Measurements from ENCODE around the gene GDF9.

GDF9 gene

GRCh38 chr5:132836852-132837251 is 29.4 kb downstream of the GDF9 start:
- no peak for DNase-seq (ENCODE audit: low read depth)

DNA sequence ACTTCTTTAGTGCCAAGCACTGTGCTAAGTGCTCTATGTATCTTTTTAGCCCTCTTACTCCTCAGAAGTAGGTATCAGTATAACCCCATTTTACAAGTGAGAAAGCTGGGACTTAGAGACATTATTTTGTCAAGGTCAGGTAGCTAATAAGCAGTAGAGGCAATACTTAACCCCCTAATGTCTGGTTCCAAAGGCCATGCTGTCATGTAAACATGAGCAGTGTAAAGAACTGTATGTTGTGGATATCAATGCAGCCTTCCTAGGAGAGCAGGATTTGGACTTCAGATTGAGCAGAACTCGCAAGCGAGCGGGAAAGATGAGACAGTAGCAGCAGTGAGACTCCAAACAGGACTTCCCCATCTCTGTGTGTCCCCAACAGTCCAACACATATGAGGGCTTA is 32.2 kb downstream of the GDF9 start:
- DNase-seq (ENCODE audit: low read depth), result no peak

DNA sequence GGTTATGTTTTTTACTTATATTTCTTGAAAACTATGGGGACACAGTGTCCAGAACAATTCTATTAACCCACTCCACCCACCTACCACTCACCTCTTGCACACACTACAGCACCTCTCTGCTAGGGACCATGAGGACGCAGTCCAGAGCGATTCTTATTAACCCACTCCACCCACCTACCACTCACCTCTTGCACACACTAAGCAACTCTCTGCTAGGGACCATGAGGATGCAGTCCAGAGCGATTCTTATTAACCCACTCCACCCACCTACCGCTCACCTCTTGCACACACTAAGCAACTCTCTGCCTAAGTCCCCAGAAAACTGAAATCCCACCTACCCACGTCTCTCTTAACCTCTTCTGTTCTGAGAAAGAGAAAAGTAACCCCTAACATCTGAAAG is 33.7 kb downstream of the GDF9 start:
- no peak for DNase-seq (ENCODE audit: low read depth)

DNA sequence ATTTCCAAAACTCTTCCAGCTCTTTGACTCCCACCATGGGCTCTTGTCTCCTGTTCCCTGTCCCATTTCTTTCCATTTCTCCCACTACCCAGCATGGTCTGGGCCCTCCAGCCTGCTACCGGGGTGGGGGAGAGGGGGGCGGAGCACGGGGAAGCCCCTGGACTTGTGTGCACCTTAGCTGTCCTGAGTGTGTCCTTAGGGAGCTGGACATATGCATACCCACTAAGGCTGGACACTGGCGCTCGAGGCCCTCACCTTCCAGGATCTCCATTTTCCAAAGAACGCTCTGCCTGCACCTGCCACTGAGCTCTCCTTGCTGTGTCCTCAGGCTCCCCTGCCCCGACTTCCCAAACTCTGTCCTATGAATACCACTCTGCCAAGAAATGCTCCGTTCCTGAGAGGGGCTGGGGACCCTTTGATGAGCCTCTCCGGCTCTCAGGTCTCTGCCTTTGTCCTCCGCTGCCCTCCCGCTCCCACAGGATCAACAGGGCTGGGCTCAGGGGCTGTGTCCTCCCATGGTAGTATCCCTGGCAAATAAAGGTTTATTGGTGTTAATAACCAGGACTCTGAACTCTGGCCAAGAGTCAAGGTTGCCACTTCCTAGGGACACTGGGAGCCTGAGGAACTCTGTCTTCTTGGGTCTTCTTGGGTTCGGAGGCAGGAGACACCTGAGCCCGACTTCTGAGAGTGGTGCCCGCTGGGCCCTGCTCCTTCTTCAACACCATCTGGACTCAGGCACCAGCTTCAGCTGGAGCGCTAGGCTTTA is 35.0 kb downstream of the GDF9 start:
- DNase-seq (ENCODE audit: low read depth), result no peak

DNA sequence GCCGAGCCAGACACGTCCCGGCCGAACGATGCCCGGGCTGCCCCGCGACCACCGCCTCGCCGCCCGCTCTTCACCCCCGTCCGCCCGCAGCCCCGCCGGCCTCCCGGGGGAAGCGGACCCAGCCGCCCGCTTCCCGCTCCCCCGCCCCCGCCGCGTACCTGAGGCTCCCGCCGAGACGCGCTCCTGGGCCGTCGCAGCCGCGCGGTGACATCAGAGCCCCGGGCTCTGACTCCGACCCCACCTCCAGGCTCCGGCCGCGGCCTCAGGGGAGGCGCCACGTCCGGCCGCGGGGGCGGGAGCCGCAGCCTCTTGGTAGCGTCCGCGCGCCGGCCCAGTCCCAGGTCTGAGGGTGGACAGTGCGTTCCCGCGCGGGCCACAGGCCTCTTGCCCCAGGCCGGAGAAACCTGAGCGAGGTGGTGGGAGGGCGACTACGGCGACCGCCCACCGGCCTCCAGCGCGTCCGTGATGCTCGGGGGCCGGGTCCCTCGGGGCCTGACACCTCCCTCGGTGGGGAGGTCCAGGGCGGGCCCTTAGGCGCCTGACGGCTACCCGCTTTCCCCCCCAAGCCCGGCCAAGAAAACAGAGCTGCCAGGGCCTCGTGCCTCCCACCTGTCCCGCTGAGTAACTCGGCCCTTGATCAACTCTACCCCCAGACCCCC is 35.7 kb downstream of the GDF9 start, which contains the start of gene SHROOM1:
TSS of gene SHROOM1 (minus strand) at position 212 of the 659 bp plus-strand sequence. CDS start 4,507 bp downstream, outside the sequence.
- no peak for DNase-seq (ENCODE audit: low read depth)

- DNase-seq (ENCODE audit: low read depth), result peak; percentile 35
These were observed 36.4 kb downstream of the GDF9 start for GRCh38 chr5:132829742-132830435.

GRCh38 chr5:132828846-132829494 is 37.3 kb downstream of the GDF9 start:
- no peak for DNase-seq (ENCODE audit: low read depth)

- no peak for DNase-seq (ENCODE audit: low read depth)
These were observed 38.2 kb downstream of the GDF9 start for GRCh38 chr5:132827943-132828673.

DNA sequence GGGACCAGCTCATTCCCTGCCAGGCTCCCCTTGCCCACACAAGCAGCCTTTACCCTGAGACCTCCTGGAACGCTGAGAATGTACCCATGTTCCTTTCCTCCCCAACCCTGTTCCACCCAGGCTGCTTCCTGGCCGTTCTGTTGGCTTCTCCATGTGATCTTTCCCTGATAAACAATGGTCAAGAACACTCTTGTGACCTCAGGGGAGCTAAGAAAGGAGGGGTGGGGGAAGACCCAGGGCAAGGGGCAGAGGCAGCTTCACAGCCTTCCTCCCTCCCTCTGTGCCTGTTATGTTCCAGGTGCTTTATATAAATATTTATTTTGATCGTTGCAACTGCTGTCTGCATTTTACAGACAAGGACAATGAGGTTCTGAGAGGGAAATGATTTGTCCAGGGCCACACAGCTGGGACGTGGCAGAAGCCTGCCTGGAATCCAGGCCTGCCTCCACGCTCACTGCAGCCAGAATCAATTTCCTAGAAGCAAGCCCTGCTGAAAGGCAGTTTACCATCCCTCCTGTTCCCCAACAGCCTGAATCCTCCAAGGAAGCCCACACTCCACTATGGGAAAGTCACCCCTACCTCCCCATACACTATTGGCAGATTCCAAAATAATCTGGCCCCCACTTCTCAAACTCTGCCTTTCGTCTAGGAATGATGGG is 39.7 kb downstream of the GDF9 start:
- DNase-seq (ENCODE audit: low read depth), result no peak

- no peak for DNase-seq (ENCODE audit: low read depth)
These were observed 40.4 kb downstream of the GDF9 start for GRCh38 chr5:132825834-132826391.

DNA sequence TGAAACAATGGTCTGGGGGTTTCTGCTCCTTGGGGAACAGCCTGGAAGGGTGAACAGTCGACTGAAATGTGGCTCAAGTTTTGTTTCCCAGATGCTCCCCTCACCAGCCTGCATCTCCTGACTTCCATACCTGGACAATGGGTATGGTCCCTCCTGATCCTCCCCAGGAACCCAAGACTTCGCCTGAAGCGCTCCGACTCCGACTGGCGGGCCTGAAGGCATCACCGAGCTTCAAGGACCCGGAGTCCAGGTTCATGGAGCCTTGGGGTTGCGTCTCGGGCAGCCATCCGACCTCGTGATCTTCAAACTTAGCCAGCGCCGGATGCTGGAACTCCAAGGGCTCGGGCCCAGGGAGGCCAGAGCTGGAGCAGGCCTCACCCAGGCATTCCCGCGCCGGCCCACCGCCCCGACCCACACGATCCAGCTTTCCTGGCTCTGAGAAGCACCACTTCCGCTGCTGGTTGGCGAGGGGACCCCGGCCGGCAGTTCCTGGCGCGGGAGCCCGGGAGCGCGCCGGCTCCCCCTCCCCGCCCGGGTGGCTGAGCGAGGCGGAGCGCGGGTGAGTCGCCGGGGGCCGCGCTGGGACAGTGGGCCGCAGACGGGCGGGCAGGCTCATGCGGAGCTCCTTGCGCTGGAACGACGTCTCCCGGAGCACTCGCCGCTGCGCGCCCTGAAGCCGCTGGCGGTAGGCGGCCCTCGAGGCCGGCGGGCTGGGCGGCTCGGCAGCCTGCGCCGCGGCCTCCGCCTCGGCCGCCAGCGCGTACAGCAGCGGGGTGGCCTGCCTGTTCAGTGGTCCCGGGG is 41.0 kb downstream of the GDF9 start:
- no peak for DNase-seq (ENCODE audit: low read depth)

GRCh38 chr5:132824426-132824825 is 41.8 kb downstream of the GDF9 start:
- DNase-seq (ENCODE audit: low read depth), result no peak

DNA sequence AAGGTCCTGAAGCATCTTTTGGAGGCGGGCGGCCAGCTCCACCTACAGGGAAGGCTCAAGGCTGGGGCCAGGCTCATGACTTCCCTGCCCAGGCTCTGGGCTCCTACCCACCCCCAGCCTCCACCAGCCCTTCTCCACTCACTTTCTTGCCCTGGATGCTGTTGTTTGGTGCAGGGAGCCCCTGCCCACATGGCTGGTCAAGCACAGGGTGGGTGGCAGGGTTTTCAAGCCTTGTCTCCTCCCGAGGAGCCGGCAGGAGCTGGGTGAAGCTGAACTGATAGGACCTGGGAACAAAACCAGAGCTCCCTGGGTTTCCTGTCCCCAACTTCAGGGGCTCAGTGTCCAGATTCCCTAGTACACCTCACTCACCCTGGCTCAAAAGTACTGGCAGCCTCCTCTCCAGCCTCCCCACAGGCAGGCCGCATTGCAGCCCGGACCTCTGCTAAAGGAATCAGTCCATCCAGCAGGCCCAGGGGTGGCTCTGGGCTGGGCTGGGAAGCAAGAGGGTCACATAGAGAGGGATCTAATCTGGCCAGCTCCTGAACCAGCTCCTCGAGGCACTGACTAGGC is 42.7 kb downstream of the GDF9 start:
- DNase-seq (ENCODE audit: low read depth), result no peak

DNA sequence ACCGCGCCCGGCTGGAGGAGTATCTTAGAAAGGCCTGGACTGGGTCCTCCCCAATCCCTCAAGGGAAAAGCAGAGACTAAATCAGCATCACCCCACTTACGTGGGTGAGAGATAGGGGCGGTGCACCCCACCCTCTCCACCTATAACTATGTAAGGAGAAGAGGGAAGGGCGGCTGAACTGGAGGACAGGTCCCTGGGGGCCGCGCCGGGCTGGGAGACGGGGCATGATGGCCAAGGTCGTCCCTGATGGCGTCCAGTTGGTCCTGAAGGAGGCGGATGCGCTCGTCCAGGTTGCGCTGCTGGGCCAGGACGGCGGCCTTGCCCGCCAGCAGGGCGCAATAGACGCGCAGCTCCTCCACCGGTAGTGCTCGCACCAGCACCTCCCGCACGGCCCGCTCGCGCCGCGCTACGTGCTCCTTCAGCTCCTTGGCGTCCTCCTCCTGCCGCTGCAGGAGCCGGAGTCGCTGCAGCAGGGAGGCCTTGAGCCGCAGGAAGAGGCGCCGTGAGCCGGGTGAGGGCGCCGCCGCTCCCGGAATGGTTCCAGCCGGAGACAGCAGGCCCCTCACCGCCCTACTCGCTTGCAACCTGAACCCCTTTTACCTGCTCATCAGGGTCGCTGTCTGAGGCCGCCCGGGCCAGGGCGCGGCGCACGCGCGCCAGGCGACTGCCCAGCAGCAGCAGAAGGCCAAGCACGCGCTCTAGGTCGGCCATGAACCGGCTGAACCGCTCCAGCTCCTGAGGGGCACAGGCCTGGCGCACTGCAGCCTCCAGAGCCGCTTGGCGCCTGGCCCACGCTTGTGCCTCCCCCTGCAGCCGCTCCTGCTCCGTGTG is 43.4 kb downstream of the GDF9 start:
- no peak for DNase-seq (ENCODE audit: low read depth)

- DNase-seq (ENCODE audit: low read depth), result no peak
These were observed 44.5 kb downstream of the GDF9 start for GRCh38 chr5:132821791-132822190.

DNA sequence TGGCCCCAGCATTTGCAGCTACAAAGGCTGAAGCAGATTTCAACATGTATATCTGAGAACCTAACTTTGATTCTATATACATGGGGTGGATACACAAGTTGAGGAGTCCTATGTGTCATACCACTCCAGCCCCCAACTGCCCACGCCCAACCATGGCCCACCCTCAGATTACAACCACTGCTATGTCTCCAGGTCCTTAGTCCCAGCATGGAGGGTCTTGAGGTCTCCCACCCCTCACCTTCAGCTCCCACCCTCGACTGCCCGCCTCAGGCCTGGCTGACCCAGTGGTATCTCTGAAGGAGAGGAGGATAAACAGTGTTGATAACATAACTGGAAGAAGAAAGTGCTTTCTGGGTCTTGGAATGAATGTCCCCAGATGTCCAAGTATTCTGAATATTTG is 44.9 kb downstream of the GDF9 start:
- DNase-seq (ENCODE audit: low read depth), result no peak

DNA sequence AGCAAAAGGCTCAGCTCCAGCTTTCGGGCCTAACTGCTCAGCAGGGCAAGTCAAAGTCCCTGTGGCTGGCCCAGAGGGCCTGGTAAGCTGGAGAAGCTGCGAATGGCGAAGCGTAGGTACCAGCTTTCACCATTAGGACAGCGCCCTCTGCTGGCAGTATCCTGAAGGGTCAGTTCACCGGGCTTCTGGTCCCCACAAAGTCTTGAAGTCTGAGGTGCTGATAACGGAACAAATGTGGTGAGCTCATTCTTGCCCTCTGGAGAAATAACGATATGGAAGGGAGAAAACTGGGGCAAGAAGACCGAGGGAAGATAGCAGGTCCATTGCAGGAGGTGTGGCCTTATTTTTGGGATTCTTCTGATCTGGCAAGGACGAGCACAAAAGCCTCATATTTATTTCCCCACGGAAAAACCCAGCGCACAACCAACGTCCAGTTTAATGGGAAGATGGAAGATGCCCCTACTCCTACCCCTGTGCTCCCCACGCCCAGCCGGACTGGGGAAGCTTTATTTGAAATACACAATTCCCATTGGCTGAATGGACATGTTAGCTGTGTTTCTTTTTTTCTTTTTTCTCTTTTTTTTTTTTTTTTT is 46.0 kb downstream of the GDF9 start:
- peak; percentile 90 for DNase-seq (ENCODE audit: low read depth)

DNA sequence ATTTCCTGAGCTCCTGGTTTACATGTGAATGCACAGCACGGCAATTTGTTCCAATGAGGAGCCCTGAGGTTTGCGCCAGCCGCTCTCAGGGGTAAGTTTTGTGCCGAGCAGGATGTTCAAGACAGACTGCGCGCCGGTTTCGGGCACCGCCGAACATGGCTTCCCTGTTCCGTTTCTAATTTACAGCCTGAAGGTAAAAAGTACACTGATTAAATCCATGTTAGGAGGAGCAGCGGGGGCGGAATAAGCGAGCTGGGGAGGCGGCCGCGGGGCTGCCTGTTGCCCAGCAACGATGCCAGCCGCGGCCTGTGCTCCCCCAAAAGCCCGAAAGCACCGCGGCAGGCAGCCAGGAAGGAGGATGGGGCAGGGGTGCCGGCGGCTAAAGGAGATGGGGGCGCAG is 46.8 kb downstream of the GDF9 start:
- no peak for DNase-seq (ENCODE audit: low read depth)
